Loucy (cell line): ENCODE results near the gene CPED1.

ENCODE experiments used
- H2AFZ ChIP-seq: fragments of 200-600 bp; sonication (generic); 2 replicates; pipeline ENCODE4 v1.6.0; 2016; ENCODE audit warnings: antibody characterized with exemption, mild to moderate bottlenecking, low read length, moderate library complexity
- H3F3A ChIP-seq: fragments of 200-600 bp; 2 replicates; pipeline ENCODE4 v1.6.0; 2016; ENCODE audit warnings: antibody characterized with exemption, low read depth, mild to moderate bottlenecking
- H3K27me3 ChIP-seq: fragments of 200-600 bp; sonication (generic); 2 replicates; pipeline ENCODE4 v1.6.1; 2014; ENCODE audit warnings: low read length, mild to moderate bottlenecking; ENCODE audit not compliant: insufficient read depth, poor library complexity, severe bottlenecking
- H3K36me3 ChIP-seq: fragments of 200-600 bp; sonication (generic); 2 replicates; pipeline ENCODE4 v1.6.1; 2016; ENCODE audit warnings: low read length; ENCODE audit not compliant: insufficient read depth
- H3K4me1 ChIP-seq: fragments of 200-600 bp; sonication (generic); 2 replicates; pipeline ENCODE4 v1.5.1; 2014; ENCODE audit warnings: low read length, mild to moderate bottlenecking; ENCODE audit not compliant: insufficient read depth, poor library complexity, severe bottlenecking
- H3K4me2 ChIP-seq: fragments of 200-600 bp; sonication (generic); 2 replicates; pipeline ENCODE4 v1.6.0; 2014; ENCODE audit warnings: antibody characterized with exemption, low read length, low read depth, mild to moderate bottlenecking; ENCODE audit not compliant: poor library complexity, severe bottlenecking
- H3K4me3 ChIP-seq: fragments of 200-600 bp; sonication (generic); 2 replicates; pipeline ENCODE4 v1.5.1; 2014; ENCODE audit warnings: low read length, mild to moderate bottlenecking, mixed read lengths; ENCODE audit not compliant: poor library complexity, severe bottlenecking
- H3K79me2 ChIP-seq: fragments of 200-600 bp; sonication (generic); 2 replicates; pipeline ENCODE4 v1.6.1; 2014; ENCODE audit warnings: low read length; ENCODE audit not compliant: insufficient read depth
- H3K9ac ChIP-seq: fragments of 200-600 bp; sonication (generic); 2 replicates; pipeline ENCODE4 v1.6.0; 2014; ENCODE audit warnings: mild to moderate bottlenecking, low read depth, low read length, moderate library complexity; ENCODE audit not compliant: poor library complexity, severe bottlenecking
- H3K9me2 ChIP-seq: fragments of 200-600 bp; sonication (generic); replicated peaks from 2 replicates; pipeline ENCODE4 v1.6.1; 2016; ENCODE audit warnings: low read depth, low read length, mixed read lengths
- H3K9me3 ChIP-seq: fragments of 200-600 bp; sonication (generic); 2 replicates; pipeline ENCODE4 v1.6.1; 2014; ENCODE audit warnings: mild to moderate bottlenecking, antibody characterized with exemption, low read length, low read depth; ENCODE audit not compliant: insufficient read depth
- H4K20me1 ChIP-seq: fragments of 200-600 bp; sonication (generic); 2 replicates; pipeline ENCODE4 v1.6.0; 2014; ENCODE audit warnings: antibody characterized with exemption, low read length, mild to moderate bottlenecking; ENCODE audit not compliant: insufficient read depth, poor library complexity, severe bottlenecking
- EZH2phosphoT487 ChIP-seq: fragments of 200-600 bp; IDR thresholded peaks from 2 replicates; pipeline ENCODE4 v1.6.1; 2018; ENCODE audit warnings: antibody characterized with exemption, mild to moderate bottlenecking, moderate library complexity, borderline replicate concordance
- TF ChIP-seq, protein P1 (sequence below): fragments of 200-600 bp; sonication (generic); conservative IDR thresholded peaks from 2 replicates; pipeline ENCODE4 v1.5.1; 2014; ENCODE audit warnings: mild to moderate bottlenecking, antibody characterized with exemption, low read length

Gene CPED1

DNA sequence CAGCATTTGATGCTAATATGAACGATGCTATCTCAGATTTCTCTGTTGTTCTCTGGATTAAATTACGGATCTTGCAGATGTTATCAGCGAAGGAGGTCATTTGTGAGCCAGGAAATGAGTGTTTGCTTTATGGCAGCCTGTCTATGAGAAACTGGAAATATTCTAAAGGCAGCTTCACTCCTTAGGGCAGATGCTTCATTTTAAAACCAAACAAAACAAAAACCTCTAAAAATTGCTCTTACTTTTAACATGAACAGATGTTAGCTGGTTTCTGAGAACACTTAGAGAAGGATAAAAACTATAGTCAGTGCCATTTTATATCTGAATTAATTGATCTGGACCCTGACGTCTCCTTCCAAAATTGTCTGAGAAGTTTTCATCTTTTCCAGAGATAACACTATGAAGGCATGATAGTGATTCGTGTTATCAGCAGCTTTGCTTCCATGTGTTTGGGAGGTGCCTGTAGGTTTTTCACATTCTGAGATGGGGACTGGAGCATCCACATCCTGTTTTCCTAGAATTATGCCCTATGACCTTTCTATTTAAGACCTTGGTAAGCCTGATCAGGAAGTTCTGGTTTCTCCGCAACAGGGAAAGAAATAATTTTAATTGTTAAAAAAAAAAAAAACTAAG is 53.1 kb downstream of the CPED1 start:
- H4K20me1 ChIP-seq: no peaks in the 10 kb centered on the region
- no peaks in the 10 kb centered on the region for H3K27me3 ChIP-seq
- no peaks in the 10 kb centered on the region for H3F3A ChIP-seq
- H3K36me3 ChIP-seq: no peaks in the 10 kb centered on the region
- H3K9me3 ChIP-seq: no peaks in the 10 kb centered on the region
- H3K4me3 ChIP-seq: no peak overlapping the region
- H2AFZ ChIP-seq: no peak overlapping the region
- no peak overlapping the region for H3K4me2 ChIP-seq
- H3K9me2 ChIP-seq: no peaks in the 10 kb centered on the region
- TF ChIP-seq, protein P1, sequence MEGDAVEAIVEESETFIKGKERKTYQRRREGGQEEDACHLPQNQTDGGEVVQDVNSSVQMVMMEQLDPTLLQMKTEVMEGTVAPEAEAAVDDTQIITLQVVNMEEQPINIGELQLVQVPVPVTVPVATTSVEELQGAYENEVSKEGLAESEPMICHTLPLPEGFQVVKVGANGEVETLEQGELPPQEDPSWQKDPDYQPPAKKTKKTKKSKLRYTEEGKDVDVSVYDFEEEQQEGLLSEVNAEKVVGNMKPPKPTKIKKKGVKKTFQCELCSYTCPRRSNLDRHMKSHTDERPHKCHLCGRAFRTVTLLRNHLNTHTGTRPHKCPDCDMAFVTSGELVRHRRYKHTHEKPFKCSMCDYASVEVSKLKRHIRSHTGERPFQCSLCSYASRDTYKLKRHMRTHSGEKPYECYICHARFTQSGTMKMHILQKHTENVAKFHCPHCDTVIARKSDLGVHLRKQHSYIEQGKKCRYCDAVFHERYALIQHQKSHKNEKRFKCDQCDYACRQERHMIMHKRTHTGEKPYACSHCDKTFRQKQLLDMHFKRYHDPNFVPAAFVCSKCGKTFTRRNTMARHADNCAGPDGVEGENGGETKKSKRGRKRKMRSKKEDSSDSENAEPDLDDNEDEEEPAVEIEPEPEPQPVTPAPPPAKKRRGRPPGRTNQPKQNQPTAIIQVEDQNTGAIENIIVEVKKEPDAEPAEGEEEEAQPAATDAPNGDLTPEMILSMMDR: no peak
- TF ChIP-seq EZH2phosphoT487: no peak
- H3K4me1 ChIP-seq: no peaks in the 10 kb centered on the region
- no peak overlapping the region for H3K9ac ChIP-seq
- no peaks in the 10 kb centered on the region for H3K79me2 ChIP-seq

DNA sequence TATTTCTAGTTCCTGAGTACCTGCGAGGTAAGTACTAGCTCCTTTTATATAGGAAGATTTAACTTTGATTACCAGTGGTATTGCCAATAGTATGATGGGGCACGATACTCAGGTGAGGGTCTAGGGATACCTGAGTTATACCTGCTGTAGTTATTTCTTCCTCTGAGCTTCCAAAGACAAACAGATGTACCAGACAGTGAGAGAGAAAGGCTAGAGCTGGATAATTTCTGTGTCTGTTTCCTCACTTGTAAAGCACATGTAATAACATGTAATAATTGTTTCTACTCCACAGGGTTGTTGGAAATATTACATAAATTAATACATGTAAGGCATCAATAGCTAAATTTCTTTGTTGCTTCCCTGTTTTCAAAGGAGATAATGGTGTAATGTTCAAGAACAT is 53.7 kb downstream of the CPED1 start:
- Histone ChIP-seq H3K9me3 (no peaks in the 10 kb centered on the region), H3K4me1 (no peaks in the 10 kb centered on the region), H4K20me1 (no peaks in the 10 kb centered on the region), H3K4me2 (no peak overlapping the region), H3K36me3 (no peaks in the 10 kb centered on the region), H2AFZ (no peak overlapping the region), H3K9me2 (no peaks in the 10 kb centered on the region), H3K9ac (no peak overlapping the region), H3F3A (no peaks in the 10 kb centered on the region), H3K79me2 (no peaks in the 10 kb centered on the region), H3K4me3 (no peak overlapping the region), H3K27me3 (no peaks in the 10 kb centered on the region)
- TF ChIP-seq EZH2phosphoT487: no peak
- TF ChIP-seq, protein P1: no peak

DNA sequence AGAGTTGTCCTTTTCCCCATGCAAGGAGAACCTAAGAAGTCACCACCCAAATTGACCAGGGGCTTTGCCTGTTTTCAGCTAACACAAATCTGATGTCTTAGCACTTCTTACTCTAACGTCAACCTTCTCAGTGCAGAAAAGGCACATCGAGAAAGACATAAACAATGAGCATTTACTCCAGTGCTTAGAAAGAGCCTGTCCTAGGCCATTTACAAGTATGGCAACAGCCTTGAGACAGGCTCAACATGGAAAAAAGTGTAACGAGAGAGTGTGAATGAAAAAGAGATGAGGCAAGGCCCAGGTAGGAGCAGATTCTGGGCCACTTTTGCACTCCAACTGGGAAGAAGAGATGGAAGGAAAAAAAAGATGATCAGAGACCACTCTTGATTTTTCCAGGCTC is 54.4 kb downstream of the CPED1 start:
- H3K4me3 ChIP-seq: no peak overlapping the region
- H3K4me2 ChIP-seq: no peak overlapping the region
- no peaks in the 10 kb centered on the region for H3K4me1 ChIP-seq
- no peaks in the 10 kb centered on the region for H3K9me3 ChIP-seq
- no peaks in the 10 kb centered on the region for H3K79me2 ChIP-seq
- H3K9me2 ChIP-seq: no peaks in the 10 kb centered on the region
- H3K27me3 ChIP-seq: no peaks in the 10 kb centered on the region
- H3K36me3 ChIP-seq: no peaks in the 10 kb centered on the region
- no peaks in the 10 kb centered on the region for H4K20me1 ChIP-seq
- TF ChIP-seq, protein P1: no peak
- no peak for TF ChIP-seq EZH2phosphoT487
- no peak overlapping the region for H3K9ac ChIP-seq
- H3F3A ChIP-seq: no peaks in the 10 kb centered on the region
- no peak overlapping the region for H2AFZ ChIP-seq
